Endometrial microvascular endothelial cells (primary cell): ENCODE results near the gene SPRR3. TPM values are rescaled to one million over a fixed set of nuclear protein-coding genes. Genes with fewer than 3 reads are reported as not detected.

Experiments used
- in situ Hi-C: cut with HindIII; loops from 2 replicates; pipeline ENCODE4 v1.10.0; 2017; ENCODE audit warnings: low sequenced_read_pairs, low pct_unique_long_range_greater_than_20kb; ENCODE audit errors: inconsistent ontology term
- total RNA-seq: library from RNA; depleted of rRNA; stranded (reverse); fragments of >200 nt; gene quantifications from one replicate; pipeline ENCODE4 v1.2.3, GENCODE V29; 2015; ENCODE audit errors: inconsistent ontology term

The SPRR3 gene
- not detected for total RNA-seq

DNA sequence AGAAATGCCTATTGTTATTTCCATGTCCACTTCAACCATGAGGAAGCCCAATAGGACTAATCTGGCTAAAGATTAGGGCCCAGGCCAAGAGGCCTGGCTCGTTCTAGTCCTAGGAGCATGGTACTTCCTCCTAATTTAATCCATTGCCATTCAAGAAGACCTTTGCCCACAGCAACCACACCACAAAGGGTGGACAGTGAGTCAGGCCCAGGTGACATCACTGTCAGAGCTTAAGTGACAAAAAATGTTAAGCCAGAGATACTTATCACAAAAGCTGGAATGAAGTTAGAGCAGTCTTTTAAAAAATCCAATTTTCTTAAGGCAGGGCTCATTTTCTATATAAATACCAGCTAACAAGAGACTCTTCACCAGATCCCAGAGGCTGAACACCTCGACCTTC lies at the start of gene SPRR3:
Gene SPRR3 (plus strand): TSS at position 368 of the 400 bp plus-strand sequence. CDS start 1,272 bp downstream, outside the sequence.
- in situ Hi-C loops, result no loop called here

GRCh38 chr1:152953761-152954160 lies 47.8 kb upstream of the SPRR3 start:
- in situ Hi-C loops, result no loop called here

DNA sequence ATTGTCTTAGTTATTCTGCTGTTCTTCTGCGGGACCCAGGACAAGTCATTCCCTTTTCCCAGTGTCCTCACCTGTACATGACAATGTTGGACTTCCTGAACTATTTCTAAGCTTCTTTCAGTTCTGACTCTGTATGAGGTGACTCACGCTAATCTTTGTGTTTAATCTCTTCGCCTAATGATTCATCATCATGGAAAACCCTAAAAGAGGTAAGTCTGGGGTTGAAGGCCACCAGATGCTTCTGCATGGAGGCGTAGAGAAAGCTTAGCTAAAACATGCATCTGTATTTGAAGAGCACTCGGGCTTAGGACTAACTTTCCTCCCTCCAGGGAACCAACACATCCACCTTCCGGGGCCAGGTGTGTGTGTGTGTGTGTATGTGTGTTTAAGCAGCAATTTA lies 47.1 kb upstream of the SPRR3 start:
- in situ Hi-C loops, result no loop called here

GRCh38 chr1:152957561-152957960 lies 44.0 kb upstream of the SPRR3 start:
- in situ Hi-C loops, result no loop called here

- in situ Hi-C loops, result no loop called here
Observed at GRCh38 chr1:152959273-152959672, 42.3 kb upstream of the SPRR3 start.

- in situ Hi-C loops, result no loop called here
Observed at GRCh38 chr1:152959801-152960451, 41.6 kb upstream of the SPRR3 start.

GRCh38 chr1:152960452-152961044 lies 41.0 kb upstream of the SPRR3 start:
- in situ Hi-C loops, result no loop called here

DNA sequence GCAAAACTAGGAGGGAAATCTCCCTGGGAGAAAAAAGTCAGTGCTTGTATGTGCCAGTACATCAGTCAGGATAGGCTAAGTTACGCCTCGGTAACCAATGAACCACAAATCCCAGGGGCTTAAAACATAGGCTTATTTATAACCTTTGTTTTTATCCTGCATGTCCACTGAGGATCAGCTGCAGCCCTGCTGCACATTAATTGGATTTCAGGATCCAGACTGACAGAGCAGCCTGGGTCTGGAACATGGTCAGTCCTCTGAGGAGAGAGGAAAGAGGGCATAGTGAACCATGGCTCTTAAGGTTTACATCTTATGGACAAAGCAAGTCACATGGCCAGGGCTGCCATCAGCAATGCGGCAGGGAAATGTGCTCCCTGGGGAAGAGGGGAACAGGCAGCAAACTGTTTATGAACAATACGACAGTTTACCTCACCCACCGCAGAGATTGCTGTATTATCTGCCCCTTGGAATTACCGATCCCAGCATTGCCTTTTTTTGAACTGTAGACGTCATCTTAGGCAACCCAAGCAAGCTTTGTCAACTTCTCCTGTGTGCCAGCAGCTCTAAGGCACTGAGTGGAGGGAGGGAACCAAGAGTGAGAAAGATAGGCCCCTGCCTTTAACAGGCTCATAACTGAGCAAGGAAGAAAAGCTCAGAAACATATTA lies 40.2 kb upstream of the SPRR3 start:
- in situ Hi-C loops, result no loop called here

- in situ Hi-C loops, result no loop called here
Observed at GRCh38 chr1:152962876-152963415, 38.6 kb upstream of the SPRR3 start.

DNA sequence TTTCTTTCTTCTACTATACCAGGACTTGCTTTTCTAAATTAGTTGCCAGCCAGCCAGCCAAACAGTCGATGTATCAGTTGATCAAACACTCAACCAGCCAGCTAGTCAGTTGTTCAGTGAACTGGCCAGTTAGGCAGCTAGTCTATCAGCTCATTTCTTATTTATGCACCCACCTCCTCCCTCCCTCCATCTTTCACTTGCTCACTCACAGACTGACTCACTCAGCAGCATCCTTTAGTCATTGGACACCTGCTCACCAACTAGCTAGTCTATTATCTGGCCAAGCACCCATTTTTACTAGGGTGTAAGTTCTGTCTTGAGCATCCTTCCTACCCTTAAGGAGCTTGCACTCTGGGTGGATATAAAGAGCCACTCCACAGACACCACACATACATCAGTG lies 37.0 kb upstream of the SPRR3 start:
- in situ Hi-C loops, result no loop called here

GRCh38 chr1:152965853-152966252 lies 35.7 kb upstream of the SPRR3 start:
- in situ Hi-C loops, result no loop called here

DNA sequence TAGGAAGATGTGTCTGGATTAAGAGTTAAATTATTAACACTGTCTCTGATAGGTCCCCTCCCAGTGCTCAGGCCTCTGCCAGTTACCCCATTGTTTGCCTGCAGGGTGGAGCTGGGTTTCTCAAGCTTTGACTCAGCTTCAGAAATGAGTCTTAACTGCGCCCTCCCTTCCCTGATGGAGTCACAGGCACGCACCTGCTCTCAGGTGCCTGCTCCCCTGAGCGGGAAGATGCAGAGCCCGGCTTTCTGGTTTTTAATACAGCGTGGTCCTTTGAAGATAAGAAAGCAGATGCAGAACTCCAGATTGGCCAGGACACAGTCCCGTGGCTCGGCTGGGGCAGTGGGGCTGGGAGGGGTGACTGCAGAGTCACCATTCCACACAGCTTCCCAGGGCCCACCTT lies 34.3 kb upstream of the SPRR3 start:
- in situ Hi-C loops, result no loop called here

DNA sequence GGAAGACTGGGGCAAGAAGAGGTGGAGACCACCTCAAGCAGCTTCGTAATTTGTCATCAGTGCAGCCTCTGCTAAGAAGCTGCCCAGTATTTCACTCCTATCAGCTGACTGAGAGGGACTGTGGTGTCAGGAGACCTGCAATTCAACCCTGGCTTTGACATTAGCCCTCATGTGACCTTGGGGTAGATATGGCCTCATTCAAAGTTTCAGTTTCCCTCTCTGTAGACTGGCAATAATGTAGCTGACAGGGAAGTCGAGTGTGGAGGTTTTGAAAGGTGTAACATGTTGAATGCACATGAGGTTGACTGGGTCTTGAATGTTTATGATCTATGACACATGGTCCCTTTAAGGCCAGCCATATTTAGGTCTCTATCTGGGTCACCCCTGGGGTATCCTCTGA lies 33.3 kb upstream of the SPRR3 start:
- in situ Hi-C loops, result no loop called here

GRCh38 chr1:152969036-152969435 lies 32.5 kb upstream of the SPRR3 start:
- in situ Hi-C loops, result no loop called here

DNA sequence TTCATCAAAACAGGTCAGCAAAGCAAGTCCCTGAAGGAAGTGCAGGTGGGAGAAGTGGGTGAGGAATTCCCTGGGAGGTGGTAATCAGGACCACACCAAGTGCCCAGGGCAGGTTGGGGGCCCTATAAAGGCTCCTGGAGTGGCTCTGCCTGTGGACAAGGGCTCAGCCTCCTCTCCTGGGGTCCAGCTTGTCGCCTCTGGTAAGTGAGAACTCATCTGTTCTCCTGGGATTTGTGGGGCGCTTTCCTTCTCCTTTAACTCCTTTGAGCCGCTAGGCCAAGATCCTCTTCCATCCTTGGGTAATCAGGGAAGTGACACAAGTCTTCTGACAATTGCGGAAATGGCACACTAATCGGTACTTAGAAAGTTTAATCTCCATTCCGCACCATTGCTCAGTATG lies 31.1 kb upstream of the SPRR3 start, which contains the start of gene SPRR4:
Gene SPRR4 (plus strand): TSS at position 154 of the 400 bp plus-strand sequence. CDS start 1,243 bp downstream, outside the sequence.
- in situ Hi-C loops, result no loop called here

GRCh38 chr1:152972196-152972886 lies 29.2 kb upstream of the SPRR3 start:
- in situ Hi-C loops, result no loop called here

DNA sequence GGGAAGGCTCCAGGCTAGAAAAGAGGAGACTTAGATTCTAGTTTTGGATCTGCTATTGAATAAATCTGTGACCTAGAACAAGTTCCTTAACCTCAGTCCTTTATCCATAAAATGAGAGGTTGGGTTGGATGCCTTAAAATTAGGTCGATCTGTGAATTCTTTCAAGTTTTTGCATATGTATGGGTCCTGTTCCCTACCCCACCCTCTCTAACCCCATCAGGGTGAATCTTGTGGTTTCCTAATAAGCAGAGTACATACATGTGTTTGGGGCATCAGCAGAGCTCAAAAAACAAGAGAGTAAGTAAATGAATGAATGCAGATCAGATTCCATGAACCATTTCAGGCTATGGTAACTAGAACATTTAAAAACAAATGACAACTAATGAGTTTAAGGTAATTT lies 24.9 kb upstream of the SPRR3 start:
- in situ Hi-C loops, result no loop called here

DNA sequence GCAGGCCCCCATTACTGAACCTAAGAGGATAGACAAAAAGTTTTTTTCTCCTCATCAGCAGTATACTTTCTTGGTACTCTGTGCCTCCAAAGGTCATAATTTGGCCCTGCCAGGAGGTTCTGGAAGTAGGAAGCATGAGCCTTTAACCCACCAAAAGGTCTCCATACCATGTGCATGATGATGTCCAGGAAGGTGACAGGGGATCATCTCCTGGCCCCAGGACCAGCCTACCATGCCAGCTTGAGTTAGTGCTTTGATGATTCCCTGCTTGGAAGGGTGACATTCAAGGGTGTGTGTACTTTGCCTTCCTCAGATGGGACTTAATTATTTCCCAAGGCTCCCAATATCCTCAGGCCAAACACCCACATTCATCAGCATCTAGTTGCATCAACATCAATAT lies 23.9 kb upstream of the SPRR3 start:
- in situ Hi-C loops, result no loop called here

DNA sequence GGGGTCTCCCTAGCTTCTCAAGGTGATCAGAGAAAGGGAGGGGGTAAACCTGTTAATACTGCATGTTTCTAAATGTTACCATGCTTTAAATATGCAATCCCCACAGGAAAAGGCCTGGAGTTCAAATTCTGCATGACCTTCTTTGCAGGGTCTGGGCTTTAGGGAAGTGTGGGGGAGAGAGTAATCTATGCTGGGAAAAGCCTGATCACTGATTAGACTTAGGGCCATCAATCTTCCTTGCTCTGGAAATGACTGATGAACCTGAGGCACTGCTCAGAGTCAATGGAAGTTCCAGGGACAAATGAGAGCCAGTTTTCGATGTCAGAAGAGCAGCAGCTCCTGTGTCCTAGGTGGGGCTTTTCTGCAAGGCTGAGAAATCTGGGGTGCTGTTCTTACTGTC lies 20.9 kb upstream of the SPRR3 start:
- in situ Hi-C loops, result no loop called here
